ENCODE results near the gene ATP10A. TPM values are rescaled to one million over a fixed set of nuclear protein-coding genes. Genes with fewer than 3 reads are reported as not detected.

ATP10A gene
- polyA plus RNA-seq, 1 of the 3 experiments (the other 2 are of a cell fraction): not detected

GRCh38 chr15:25670621-25671020 lies 192.5 kb downstream of the ATP10A start (continued):
- TF ChIP-seq, protein P1, sequence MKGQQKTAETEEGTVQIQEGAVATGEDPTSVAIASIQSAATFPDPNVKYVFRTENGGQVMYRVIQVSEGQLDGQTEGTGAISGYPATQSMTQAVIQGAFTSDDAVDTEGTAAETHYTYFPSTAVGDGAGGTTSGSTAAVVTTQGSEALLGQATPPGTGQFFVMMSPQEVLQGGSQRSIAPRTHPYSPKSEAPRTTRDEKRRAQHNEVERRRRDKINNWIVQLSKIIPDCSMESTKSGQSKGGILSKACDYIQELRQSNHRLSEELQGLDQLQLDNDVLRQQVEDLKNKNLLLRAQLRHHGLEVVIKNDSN (IDR thresholded peaks at IDR 0.05; ENCODE audit: borderline replicate concordance, low read depth): no peak
- TF ChIP-seq, protein P2, sequence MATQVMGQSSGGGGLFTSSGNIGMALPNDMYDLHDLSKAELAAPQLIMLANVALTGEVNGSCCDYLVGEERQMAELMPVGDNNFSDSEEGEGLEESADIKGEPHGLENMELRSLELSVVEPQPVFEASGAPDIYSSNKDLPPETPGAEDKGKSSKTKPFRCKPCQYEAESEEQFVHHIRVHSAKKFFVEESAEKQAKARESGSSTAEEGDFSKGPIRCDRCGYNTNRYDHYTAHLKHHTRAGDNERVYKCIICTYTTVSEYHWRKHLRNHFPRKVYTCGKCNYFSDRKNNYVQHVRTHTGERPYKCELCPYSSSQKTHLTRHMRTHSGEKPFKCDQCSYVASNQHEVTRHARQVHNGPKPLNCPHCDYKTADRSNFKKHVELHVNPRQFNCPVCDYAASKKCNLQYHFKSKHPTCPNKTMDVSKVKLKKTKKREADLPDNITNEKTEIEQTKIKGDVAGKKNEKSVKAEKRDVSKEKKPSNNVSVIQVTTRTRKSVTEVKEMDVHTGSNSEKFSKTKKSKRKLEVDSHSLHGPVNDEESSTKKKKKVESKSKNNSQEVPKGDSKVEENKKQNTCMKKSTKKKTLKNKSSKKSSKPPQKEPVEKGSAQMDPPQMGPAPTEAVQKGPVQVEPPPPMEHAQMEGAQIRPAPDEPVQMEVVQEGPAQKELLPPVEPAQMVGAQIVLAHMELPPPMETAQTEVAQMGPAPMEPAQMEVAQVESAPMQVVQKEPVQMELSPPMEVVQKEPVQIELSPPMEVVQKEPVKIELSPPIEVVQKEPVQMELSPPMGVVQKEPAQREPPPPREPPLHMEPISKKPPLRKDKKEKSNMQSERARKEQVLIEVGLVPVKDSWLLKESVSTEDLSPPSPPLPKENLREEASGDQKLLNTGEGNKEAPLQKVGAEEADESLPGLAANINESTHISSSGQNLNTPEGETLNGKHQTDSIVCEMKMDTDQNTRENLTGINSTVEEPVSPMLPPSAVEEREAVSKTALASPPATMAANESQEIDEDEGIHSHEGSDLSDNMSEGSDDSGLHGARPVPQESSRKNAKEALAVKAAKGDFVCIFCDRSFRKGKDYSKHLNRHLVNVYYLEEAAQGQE (IDR thresholded peaks at IDR 0.05; ENCODE audit: low read depth, low read length): no peak

DNA sequence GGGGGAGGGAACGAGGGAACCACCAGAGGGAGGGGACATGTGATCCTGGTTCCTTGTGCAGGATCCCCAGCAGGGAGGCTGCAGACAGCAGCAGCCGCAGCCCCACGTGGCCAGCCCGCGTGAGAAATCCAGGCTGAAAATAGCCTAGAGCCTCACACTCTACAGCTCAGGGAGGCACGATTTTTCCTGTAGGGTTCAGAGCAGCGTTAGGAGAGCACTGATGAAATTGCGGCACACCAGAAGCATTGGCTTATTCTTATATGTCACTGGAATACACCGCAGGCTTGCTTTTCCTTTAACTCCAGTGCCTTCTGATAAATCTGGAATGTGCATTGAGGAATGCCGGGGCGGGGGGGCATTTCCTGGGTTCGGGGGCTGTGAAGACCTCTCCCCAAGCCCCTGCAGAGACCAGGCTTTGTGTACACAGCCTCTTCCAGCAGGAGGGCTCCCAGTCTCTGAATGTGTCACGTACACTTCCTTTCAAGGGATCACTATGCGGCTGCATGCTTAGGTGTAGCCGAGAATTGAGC lies 193.0 kb downstream of the ATP10A start:
- Histone ChIP-seq H4K20me1 (ENCODE audit: insufficient read depth) (no peaks in the 10 kb centered on the region), H3K27ac (ENCODE audit: low read depth in 2 of 2, low read length in 1 of 2) (no peak overlapping the region), H3K79me2 (ENCODE audit: insufficient read depth) (no peaks in the 10 kb centered on the region), H3K4me3 (ENCODE audit: low read depth in 2 of 2, low read length in 1 of 2) (no peak overlapping the region), H3K4me1 (ENCODE audit: control insufficient read depth in 1 of 2, insufficient read depth in 2 of 2, low read depth in 1 of 2, low read length in 1 of 2) (no peaks in the 10 kb centered on the region; a peak in 1 of 4 replicates), H3K36me3 (replicated peaks in 1 of 2; ENCODE audit: control insufficient read depth in 1 of 2, insufficient read depth in 2 of 2, low read length in 1 of 2) (no peaks in the 10 kb centered on the region), H2AFZ (ENCODE audit: low read depth) (no peak overlapping the region), H3K9ac (no peak overlapping the region), H3K9me3 (no peaks in the 10 kb centered on the region), H3K27me3 (ENCODE audit: insufficient read depth) (no peaks in the 10 kb centered on the region), H3K9me2 (no peaks in the 10 kb centered on the region), H3K4me2 (peak overlapping the region; percentile 62), H3F3A (replicated peaks; ENCODE audit: insufficient read depth) (no peaks in the 10 kb centered on the region)
- TF ChIP-seq SIN3A (IDR thresholded peaks at IDR 0.05; ENCODE audit: borderline replicate concordance, low read depth, low read length) (no peak), CHD2 (IDR thresholded peaks at IDR 0.05; ENCODE audit: low read length, partially characterized antibody) (no peak), GABPA (IDR thresholded peaks at IDR 0.05; ENCODE audit: low read depth) (no peak)
- TF ChIP-seq, protein P3, sequence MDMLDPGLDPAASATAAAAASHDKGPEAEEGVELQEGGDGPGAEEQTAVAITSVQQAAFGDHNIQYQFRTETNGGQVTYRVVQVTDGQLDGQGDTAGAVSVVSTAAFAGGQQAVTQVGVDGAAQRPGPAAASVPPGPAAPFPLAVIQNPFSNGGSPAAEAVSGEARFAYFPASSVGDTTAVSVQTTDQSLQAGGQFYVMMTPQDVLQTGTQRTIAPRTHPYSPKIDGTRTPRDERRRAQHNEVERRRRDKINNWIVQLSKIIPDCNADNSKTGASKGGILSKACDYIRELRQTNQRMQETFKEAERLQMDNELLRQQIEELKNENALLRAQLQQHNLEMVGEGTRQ (IDR thresholded peaks at IDR 0.05; ENCODE audit: borderline replicate concordance, low read depth, low read length): no peak
- TF ChIP-seq, protein P1 (IDR thresholded peaks at IDR 0.05; ENCODE audit: borderline replicate concordance, low read depth): peak; percentile 46; the same call in 1 of the 2 replicates
- POLR2A ChIA-PET: no interaction called here
- CTCF ChIA-PET: no interaction called here
- DNase-seq: peak; percentile 61
- 25% methylated on average over 12 of the region's 15 CpGs for WGBS (ENCODE audit: low lambda C conversion rate)

GRCh38 chr15:25668901-25669300 lies 194.2 kb downstream of the ATP10A start:
- no peaks in the 10 kb centered on the region for H3K9me2 ChIP-seq
- H4K20me1 ChIP-seq (ENCODE audit: insufficient read depth): no peaks in the 10 kb centered on the region
- H3K9ac ChIP-seq: no peak overlapping the region
- H3K27me3 ChIP-seq (ENCODE audit: insufficient read depth): no peaks in the 10 kb centered on the region
- no peak overlapping the region for H3K27ac ChIP-seq (ENCODE audit: low read depth in 2 of 2, low read length in 1 of 2)
- H3K4me3 ChIP-seq (ENCODE audit: low read depth in 2 of 2, low read length in 1 of 2): no peak overlapping the region
- WGBS (ENCODE audit: low lambda C conversion rate): 49% methylated on average over 4 of the region's 4 CpGs
- DNase-seq: no peak
- no peaks in the 10 kb centered on the region; a peak in 1 of 4 replicates for H3K4me1 ChIP-seq (ENCODE audit: control insufficient read depth in 1 of 2, insufficient read depth in 2 of 2, low read depth in 1 of 2, low read length in 1 of 2)
- no peaks in the 10 kb centered on the region for H3K79me2 ChIP-seq (ENCODE audit: insufficient read depth)
- no peaks in the 10 kb centered on the region for H3K36me3 ChIP-seq (replicated peaks in 1 of 2; ENCODE audit: control insufficient read depth in 1 of 2, insufficient read depth in 2 of 2, low read length in 1 of 2)
- H2AFZ ChIP-seq (ENCODE audit: low read depth): no peak overlapping the region
- H3F3A ChIP-seq (replicated peaks; ENCODE audit: insufficient read depth): no peaks in the 10 kb centered on the region
- POLR2A ChIA-PET: no interaction called here
- CTCF ChIA-PET: no interaction called here
- no peak overlapping the region for H3K4me2 ChIP-seq
- no peaks in the 10 kb centered on the region for H3K9me3 ChIP-seq
- TF ChIP-seq FOSL2 (IDR thresholded peaks at IDR 0.05; ENCODE audit: borderline replicate concordance, low read depth): no peak
- TF ChIP-seq, protein P4, sequence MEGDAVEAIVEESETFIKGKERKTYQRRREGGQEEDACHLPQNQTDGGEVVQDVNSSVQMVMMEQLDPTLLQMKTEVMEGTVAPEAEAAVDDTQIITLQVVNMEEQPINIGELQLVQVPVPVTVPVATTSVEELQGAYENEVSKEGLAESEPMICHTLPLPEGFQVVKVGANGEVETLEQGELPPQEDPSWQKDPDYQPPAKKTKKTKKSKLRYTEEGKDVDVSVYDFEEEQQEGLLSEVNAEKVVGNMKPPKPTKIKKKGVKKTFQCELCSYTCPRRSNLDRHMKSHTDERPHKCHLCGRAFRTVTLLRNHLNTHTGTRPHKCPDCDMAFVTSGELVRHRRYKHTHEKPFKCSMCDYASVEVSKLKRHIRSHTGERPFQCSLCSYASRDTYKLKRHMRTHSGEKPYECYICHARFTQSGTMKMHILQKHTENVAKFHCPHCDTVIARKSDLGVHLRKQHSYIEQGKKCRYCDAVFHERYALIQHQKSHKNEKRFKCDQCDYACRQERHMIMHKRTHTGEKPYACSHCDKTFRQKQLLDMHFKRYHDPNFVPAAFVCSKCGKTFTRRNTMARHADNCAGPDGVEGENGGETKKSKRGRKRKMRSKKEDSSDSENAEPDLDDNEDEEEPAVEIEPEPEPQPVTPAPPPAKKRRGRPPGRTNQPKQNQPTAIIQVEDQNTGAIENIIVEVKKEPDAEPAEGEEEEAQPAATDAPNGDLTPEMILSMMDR (IDR thresholded peaks at IDR 0.05): no peak
- no peak for TF ChIP-seq FOXM1 (IDR thresholded peaks at IDR 0.05; ENCODE audit: low read depth)
- no peak for TF ChIP-seq JUND (IDR thresholded peaks at IDR 0.05)
- no peak for TF ChIP-seq GATA2 (CRISPR knock-in tag; IDR thresholded peaks at IDR 0.05)
- no peak for TF ChIP-seq MEF2A (IDR thresholded peaks at IDR 0.05; ENCODE audit: borderline replicate concordance, low read depth)
- no peak for TF ChIP-seq EZH2phosphoT487 (IDR thresholded peaks at IDR 0.05; ENCODE audit: borderline replicate concordance, low read depth)
- TF ChIP-seq EP300 (IDR thresholded peaks at IDR 0.05; ENCODE audit: borderline replicate concordance in 1 of 2, low read depth in 1 of 2, low read length in 1 of 2): no peak
- TF ChIP-seq TCF12 (IDR thresholded peaks at IDR 0.05): no peak
- no peak for TF ChIP-seq NRF1 (IDR thresholded peaks at IDR 0.05; ENCODE audit: low read depth, low read length)
- TF ChIP-seq, protein P1 (IDR thresholded peaks at IDR 0.05; ENCODE audit: borderline replicate concordance, low read depth): no peak
